ENCODE results near the gene CUL2.

CUL2 gene

GRCh38 chr10:35090162-35090954 lies at the start of gene CUL2:
CUL2 (minus strand) TSS chr10:35090341; CDS start chr10:35071317, 19,024 bp downstream.
- in situ Hi-C loops (cut with MboI; ENCODE audit: low sequenced_read_pairs): no loop called here

GRCh38 chr10:35136263-35136815 lies 46.2 kb upstream of the CUL2 start:
- in situ Hi-C loops (cut with MboI; ENCODE audit: low sequenced_read_pairs): no loop called here

- in situ Hi-C loops (cut with MboI; ENCODE audit: low sequenced_read_pairs): no loop called here
Observed at GRCh38 chr10:35135861-35136260, 45.7 kb upstream of the CUL2 start.

- in situ Hi-C loops (cut with MboI; ENCODE audit: low sequenced_read_pairs): no loop called here
Observed at GRCh38 chr10:35133586-35133985, 43.4 kb upstream of the CUL2 start.

GRCh38 chr10:35132727-35133126 lies 42.6 kb upstream of the CUL2 start:
- in situ Hi-C loops (cut with MboI; ENCODE audit: low sequenced_read_pairs): no loop called here

GRCh38 chr10:35130663-35131062 lies 40.5 kb upstream of the CUL2 start:
- in situ Hi-C loops (cut with MboI; ENCODE audit: low sequenced_read_pairs): no loop called here

GRCh38 chr10:35129185-35129674 lies 39.1 kb upstream of the CUL2 start:
- in situ Hi-C loops (cut with MboI; ENCODE audit: low sequenced_read_pairs): loop anchor here (10.0 kb wide), 1 partner anchor 86 kb away; no protein-coding TSS in a partner anchor

- in situ Hi-C loops (cut with MboI; ENCODE audit: low sequenced_read_pairs): loop anchor here (10.0 kb wide), 1 partner anchor 87 kb away; no protein-coding TSS in a partner anchor
Observed at GRCh38 chr10:35127289-35127891, 37.2 kb upstream of the CUL2 start.

- in situ Hi-C loops (cut with MboI; ENCODE audit: low sequenced_read_pairs): loop anchor here (10.0 kb wide), 1 partner anchor 88 kb away; no protein-coding TSS in a partner anchor
Observed at GRCh38 chr10:35126530-35127288, 36.6 kb upstream of the CUL2 start, which contains the start of gene CREM. CREM (plus strand) TSS chr10:35126846; CDS start chr10:35137836, 10,990 bp downstream.

- in situ Hi-C loops (cut with MboI; ENCODE audit: low sequenced_read_pairs): loop anchor here (10.0 kb wide), 1 partner anchor 89 kb away; no protein-coding TSS in a partner anchor
Observed at GRCh38 chr10:35126062-35126529, 36.0 kb upstream of the CUL2 start.

- in situ Hi-C loops (cut with MboI; ENCODE audit: low sequenced_read_pairs): loop anchor here (10.0 kb wide), 1 partner anchor 90 kb away; no protein-coding TSS in a partner anchor
Observed at GRCh38 chr10:35124540-35124939, 34.4 kb upstream of the CUL2 start.

GRCh38 chr10:35119378-35119777 lies 29.2 kb upstream of the CUL2 start:
- in situ Hi-C loops (cut with MboI; ENCODE audit: low sequenced_read_pairs): no loop called here

GRCh38 chr10:35112571-35112970 lies 22.4 kb upstream of the CUL2 start:
- in situ Hi-C loops (cut with MboI; ENCODE audit: low sequenced_read_pairs): no loop called here

GRCh38 chr10:35103882-35104281 lies 13.7 kb upstream of the CUL2 start:
- in situ Hi-C loops (cut with MboI; ENCODE audit: low sequenced_read_pairs): no loop called here

GRCh38 chr10:35097510-35097909 lies 7.4 kb upstream of the CUL2 start:
- in situ Hi-C loops (cut with MboI; ENCODE audit: low sequenced_read_pairs): no loop called here

GRCh38 chr10:35096312-35096711 lies 6.2 kb upstream of the CUL2 start:
- in situ Hi-C loops (cut with MboI; ENCODE audit: low sequenced_read_pairs): no loop called here

- in situ Hi-C loops (cut with MboI; ENCODE audit: low sequenced_read_pairs): no loop called here
Observed at GRCh38 chr10:35092851-35093250, 2.7 kb upstream of the CUL2 start.

- in situ Hi-C loops (cut with MboI; ENCODE audit: low sequenced_read_pairs): no loop called here
Observed at GRCh38 chr10:35091994-35092790, 2.1 kb upstream of the CUL2 start.

GRCh38 chr10:35089611-35090161 lies 455 bp downstream of the CUL2 start:
- in situ Hi-C loops (cut with MboI; ENCODE audit: low sequenced_read_pairs): no loop called here
